GM18502 (cell line): ENCODE measurements around the gene RFLNA.
"Not testable (repeated sequence)": the region's sequence is repeated elsewhere in the genome, so short reads cannot be mapped to it uniquely, and the experiment has no call there.

Experiments
- ATAC-seq: cut with Tn5 transposase; IDR thresholded peaks from one replicate; pipeline ENCODE4 v1.9.1; 2021; ENCODE audit warnings: mild to moderate bottlenecking; ENCODE audit not compliant: unreplicated experiment, poor library complexity

Gene RFLNA

GRCh38 chr12:124317400-124317799, 22.5 kb downstream of the RFLNA start:
- ATAC-seq = no peak

- no peak for ATAC-seq
Measured at GRCh38 chr12:124318278-124319020, 23.6 kb downstream of the RFLNA start.

GRCh38 chr12:124319368-124320050, 24.6 kb downstream of the RFLNA start:
- ATAC-seq = no peak

- ATAC-seq = peak; percentile 75
Measured at GRCh38 chr12:124321040-124321481, 26.2 kb downstream of the RFLNA start.

- no peak for ATAC-seq
Measured at GRCh38 chr12:124321556-124322270, 26.8 kb downstream of the RFLNA start.

- ATAC-seq = no peak
Measured at GRCh38 chr12:124322271-124322998, 27.5 kb downstream of the RFLNA start.

- not testable (repeated sequence) for ATAC-seq
Measured at GRCh38 chr12:124322999-124323328, 28.1 kb downstream of the RFLNA start.

- no peak for ATAC-seq
Measured at GRCh38 chr12:124323771-124324530, 29.1 kb downstream of the RFLNA start.

- ATAC-seq = no peak
Measured at GRCh38 chr12:124324803-124325705, 30.2 kb downstream of the RFLNA start.

GRCh38 chr12:124326104-124326503, 31.2 kb downstream of the RFLNA start:
- no peak for ATAC-seq

GRCh38 chr12:124326871-124327270, 32.0 kb downstream of the RFLNA start:
- no peak for ATAC-seq

- ATAC-seq = no peak
Measured at GRCh38 chr12:124327362-124328043, 32.6 kb downstream of the RFLNA start.

- no peak for ATAC-seq
Measured at GRCh38 chr12:124328116-124328515, 33.2 kb downstream of the RFLNA start.

- ATAC-seq = no peak
Measured at GRCh38 chr12:124328636-124329035, 33.7 kb downstream of the RFLNA start.

- no peak for ATAC-seq
Measured at GRCh38 chr12:124332058-124332672, 37.3 kb downstream of the RFLNA start.

GRCh38 chr12:124332900-124333299, 38.0 kb downstream of the RFLNA start:
- no peak for ATAC-seq

GRCh38 chr12:124333724-124334123, 38.8 kb downstream of the RFLNA start:
- ATAC-seq = no peak

- no peak for ATAC-seq
Measured at GRCh38 chr12:124334266-124334665, 39.4 kb downstream of the RFLNA start.
